ENCODE data around the gene RXRG.

GRCh38 chr1:165395478-165395877 is 49.4 kb downstream of the RXRG start:
- TF ChIP-seq ZNF274 (IDR thresholded peaks at IDR 0.05; ENCODE audit: low read depth, low read length) = no peak
- TF ChIP-seq YY1 (IDR thresholded peaks at IDR 0.05; ENCODE audit: insufficient read depth, insufficient read length) = no peak
